Measurements from ENCODE around the gene LYZL2. TPM values are rescaled to one million over a fixed set of nuclear protein-coding genes. Genes with fewer than 3 reads are reported as not detected.
"Not testable (repeated sequence)": the region's sequence is repeated elsewhere in the genome, so short reads cannot be mapped to it uniquely, and the experiment has no call there.

The LYZL2 gene
- total and polyA plus RNA-seq, 2 donors (not counting 3 experiments of a cell fraction or from before 2014, with no cell fraction given): not detected

DNA sequence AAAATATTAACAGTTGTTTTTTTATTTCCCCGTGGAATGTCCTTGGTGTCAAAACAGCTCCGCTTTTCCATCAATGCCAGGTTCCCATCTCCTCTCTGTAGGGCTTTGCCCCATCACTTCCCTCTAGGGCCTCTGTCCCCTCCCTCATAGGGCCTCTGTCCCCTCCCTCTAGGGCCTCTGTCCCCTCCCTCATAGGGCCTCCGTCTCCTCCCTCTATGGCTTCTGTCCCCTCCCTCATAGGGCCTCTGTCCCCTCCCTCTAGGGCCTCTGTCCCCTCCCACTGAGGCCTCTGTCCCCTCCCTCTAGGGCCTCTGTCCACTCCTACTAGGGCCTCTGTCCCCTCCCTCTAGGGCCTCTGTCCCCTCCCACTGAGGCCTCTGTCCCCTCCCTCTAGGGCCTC is 47.6 kb upstream of the LYZL2 start:
- H2AFZ ChIP-seq (ENCODE audit: low read depth, low read length); CTCF ChIA-PET; H3K9ac ChIP-seq (replicated peaks; ENCODE audit: extremely low read depth, insufficient read depth, low read length); intact Hi-C loops (cut with micrococcal nuclease); H3K27me3 ChIP-seq (ENCODE audit: control insufficient read depth in 2 of 2, insufficient read depth in 2 of 2, low read length in 2 of 2); DNase-seq (ENCODE audit: low read depth, low spot score); BruUV-seq (replicated peaks); H3K4me3 ChIP-seq (replicated peaks in 1 of 3; ENCODE audit: insufficient read depth in 1 of 3, low read depth in 1 of 3, low read length in 3 of 3); POLR2A ChIA-PET; H3K9me3 ChIP-seq (replicated peaks; ENCODE audit: control insufficient read depth, insufficient read depth, low read length); FAIRE-seq; H3K27ac ChIP-seq (ENCODE audit: insufficient read depth, low read depth, low read length); H3K4me1 ChIP-seq (ENCODE audit: control insufficient read depth, extremely low read depth, insufficient read depth, low read length); H3K36me3 ChIP-seq (ENCODE audit: control insufficient read depth in 2 of 2, extremely low read depth in 1 of 2, insufficient read depth in 2 of 2, low read length in 2 of 2); H3K79me2 ChIP-seq (ENCODE audit: control insufficient read depth, insufficient read depth, low read length); H3K4me2 ChIP-seq (ENCODE audit: insufficient read depth, low read length); H4K20me1 ChIP-seq (replicated peaks; ENCODE audit: control insufficient read depth, extremely low read depth, insufficient read depth, low read length); H3K9me1 ChIP-seq (replicated peaks; ENCODE audit: control insufficient read depth, extremely low read depth, insufficient read depth, low read length); dilution Hi-C loops (cut with MboI; ENCODE audit: extremely low pct_ligation_motif_present, low sequenced_read_pairs): not testable (repeated sequence)

DNA sequence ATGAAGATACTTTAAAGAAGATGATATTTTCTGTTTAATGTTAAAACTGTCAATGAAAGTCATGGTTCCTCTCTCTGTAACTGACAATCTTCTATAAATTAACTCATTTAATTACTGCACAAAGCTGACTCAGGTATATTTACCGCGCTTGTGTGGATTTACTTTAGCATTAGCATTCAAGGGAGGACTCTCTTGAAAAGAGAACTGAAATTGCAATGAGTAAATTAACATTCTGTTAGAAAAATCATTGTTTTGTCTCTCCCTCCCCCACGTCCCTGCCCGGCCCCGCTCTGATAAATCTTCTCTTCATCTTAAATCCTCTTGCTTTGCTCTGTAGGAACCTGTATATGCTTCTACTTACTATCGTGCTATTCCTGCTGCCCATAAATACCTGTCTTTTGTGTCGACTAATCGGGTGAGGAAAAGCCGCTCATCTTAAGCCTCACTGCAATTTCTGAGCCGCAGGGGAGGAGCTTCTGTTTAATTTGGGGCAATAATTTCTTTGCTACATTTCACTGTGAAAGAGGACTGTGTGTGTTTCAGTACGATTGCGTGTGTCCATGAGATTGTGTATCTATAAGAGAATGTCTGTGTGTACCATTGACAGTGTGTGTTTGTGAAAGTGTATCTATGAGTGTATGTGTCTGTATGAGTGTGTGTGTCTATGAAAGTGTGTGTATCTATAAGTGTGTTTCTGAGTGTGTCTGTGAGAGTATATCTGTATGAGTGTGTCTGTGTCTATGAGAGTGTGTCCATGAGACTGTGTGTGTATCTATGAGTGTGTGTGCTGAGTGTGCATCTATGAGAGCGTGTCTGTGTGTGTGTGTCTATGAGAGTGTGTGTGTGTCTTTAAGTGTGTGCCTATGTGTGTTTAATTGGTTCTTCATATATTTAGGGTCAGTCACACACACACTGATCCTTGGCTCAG is 46.5 kb upstream of the LYZL2 start:
- ChIA-PET CTCF (no interaction called here), POLR2A (no interaction called here)
- TF ChIP-seq POLR2AphosphoS5 (IDR thresholded peaks at IDR 0.05; ENCODE audit: insufficient read depth, low read depth, low read length) (no peak), EZH2 (IDR thresholded peaks at IDR 0.05; ENCODE audit: borderline replicate concordance, low read depth, low read length, severe bottlenecking) (no peak), JUN (IDR thresholded peaks at IDR 0.05; ENCODE audit: borderline replicate concordance, insufficient read depth, insufficient read length, low read depth) (no peak), FOS (IDR thresholded peaks at IDR 0.05; ENCODE audit: borderline replicate concordance, insufficient read depth, low read length) (no peak), MYC (IDR thresholded peaks at IDR 0.05; ENCODE audit: low read depth, low read length) (no peak), GATA2 (IDR thresholded peaks at IDR 0.05; ENCODE audit: insufficient read depth, insufficient read length, low read depth, low read length) (no peak), CTCF (IDR thresholded peaks at IDR 0.05; ENCODE audit: extremely low read depth in 1 of 2, insufficient read depth in 1 of 2, low read depth in 1 of 2, low read length in 2 of 2) (no peak), POLR2A (IDR thresholded peaks at IDR 0.05; ENCODE audit: low read depth, low read length) (no peak)
- TF ChIP-seq, protein P1, sequence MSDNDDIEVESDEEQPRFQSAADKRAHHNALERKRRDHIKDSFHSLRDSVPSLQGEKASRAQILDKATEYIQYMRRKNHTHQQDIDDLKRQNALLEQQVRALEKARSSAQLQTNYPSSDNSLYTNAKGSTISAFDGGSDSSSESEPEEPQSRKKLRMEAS (IDR thresholded peaks at IDR 0.05; ENCODE audit: insufficient read depth, insufficient read length): no peak
- H4K20me1 ChIP-seq (replicated peaks; ENCODE audit: control insufficient read depth, extremely low read depth, insufficient read depth, low read length): no peaks in the 10 kb centered on the region
- H3K4me2 ChIP-seq (ENCODE audit: insufficient read depth, low read length): no peak overlapping the region
- no peak overlapping the region for H2AFZ ChIP-seq (ENCODE audit: low read depth, low read length)
- no peaks in the 10 kb centered on the region for H3K79me2 ChIP-seq (ENCODE audit: control insufficient read depth, insufficient read depth, low read length)
- H3K4me1 ChIP-seq (ENCODE audit: control insufficient read depth, extremely low read depth, insufficient read depth, low read length): peaks cover 2% of the 10 kb centered on the region
- FAIRE-seq (no peak), DNase-seq (ENCODE audit: low read depth, low spot score) (no peak)
- no peaks in the 10 kb centered on the region for H3K9me1 ChIP-seq (replicated peaks; ENCODE audit: control insufficient read depth, extremely low read depth, insufficient read depth, low read length)
- H3K27ac ChIP-seq (ENCODE audit: insufficient read depth, low read depth, low read length): no peak overlapping the region
- H3K27me3 ChIP-seq (ENCODE audit: control insufficient read depth in 2 of 2, insufficient read depth in 2 of 2, low read length in 2 of 2): peaks cover 0 to 3% of the 10 kb centered on the region in 2 experiments
- no peak overlapping the region for H3K9ac ChIP-seq (replicated peaks; ENCODE audit: extremely low read depth, insufficient read depth, low read length)
- no TSS peak for BruUV-seq (replicated peaks)
- no peaks in the 10 kb centered on the region for H3K9me3 ChIP-seq (replicated peaks; ENCODE audit: control insufficient read depth, insufficient read depth, low read length)
- H3K4me3 ChIP-seq (replicated peaks in 1 of 3; ENCODE audit: insufficient read depth in 1 of 3, low read depth in 1 of 3, low read length in 3 of 3): no peak overlapping the region
- intact Hi-C loops (cut with micrococcal nuclease): no loop called here
- H3K36me3 ChIP-seq (ENCODE audit: control insufficient read depth in 2 of 2, extremely low read depth in 1 of 2, insufficient read depth in 2 of 2, low read length in 2 of 2): no peaks in the 10 kb centered on the region
- dilution Hi-C loops (cut with MboI; ENCODE audit: extremely low pct_ligation_motif_present, low sequenced_read_pairs): no loop called here
